Lower leg skin (tissue), 3 donors: Measurements from ENCODE around the gene ETS1.
A peak's percentile ranks its signal among the peaks of the same experiment; 100 is the strongest.

Source experiments
- CTCF ChIP-seq, 3 donors: fragments of 450-650 bp; IDR thresholded peaks; one replicate each; pipeline ENCODE4 v1.5.1; 2016; ENCODE audit warnings: antibody characterized with exemption in 3 of 3, mild to moderate bottlenecking in 3 of 3, moderate library complexity in 2 of 3
- POLR2A ChIP-seq, 2 donors: fragments of 450-650 bp; IDR thresholded peaks; one replicate each; pipeline ENCODE4 v1.6.1; 2016 to 2017; ENCODE audit warnings: antibody characterized with exemption in 2 of 2, mild to moderate bottlenecking in 1 of 2, moderate library complexity in 1 of 2

GRCh38 chr11:128522055-128522942 is 65.1 kb downstream of the ETS1 start:
- TF ChIP-seq CTCF (IDR thresholded peaks at IDR 0.05) (no peak), POLR2A (IDR thresholded peaks at IDR 0.05) (peak in 1 of 2 donors; percentile 68)
